ENCODE results near the gene MNAT1. TPM values are rescaled to one million over a fixed set of nuclear protein-coding genes. Genes with fewer than 3 reads are reported as not detected.
"Not testable (repeated sequence)": the region's sequence is repeated elsewhere in the genome, so short reads cannot be mapped to it uniquely, and the experiment has no call there.

MNAT1 gene
- total RNA-seq, 1 experiment from 2014 or later, result 95.7 TPM

DNA sequence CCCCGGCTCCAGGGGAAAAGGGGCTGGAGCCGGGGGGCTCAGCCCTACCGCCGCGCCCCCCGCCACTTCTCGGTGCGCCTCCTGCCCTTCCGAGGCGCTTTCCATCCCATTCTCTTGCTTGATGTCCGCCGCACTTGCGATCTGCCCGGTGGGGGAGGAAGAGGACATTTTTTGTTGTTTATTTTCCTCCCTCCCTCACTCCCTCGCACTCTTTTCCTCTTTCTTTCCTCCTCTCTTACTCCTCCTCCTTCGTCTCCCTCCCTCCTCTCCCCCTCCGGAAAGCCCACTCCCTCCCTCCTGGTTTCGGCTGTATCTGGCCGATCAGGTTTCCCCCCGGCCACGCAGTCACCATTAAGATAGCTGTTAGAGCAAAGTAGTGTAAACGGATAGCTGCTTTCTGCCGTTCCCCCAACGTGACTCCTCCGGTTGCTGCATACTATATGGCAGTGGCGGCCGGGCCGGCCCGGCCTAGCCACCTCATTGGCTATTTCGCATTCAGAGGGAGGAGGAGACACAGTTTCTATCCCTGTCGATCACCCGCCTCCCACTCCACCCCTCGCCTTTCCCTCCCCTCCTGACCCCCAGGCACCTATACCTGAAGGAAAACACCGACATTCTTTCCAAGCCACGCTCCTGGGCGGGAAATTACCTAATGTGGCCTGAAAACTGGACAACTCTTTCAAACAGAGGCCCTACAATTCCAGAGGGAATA is 10.5 kb upstream of the MNAT1 start, which contains the start of gene SIX4:
SIX4 (minus strand) TSS at position 445 of the 712 bp plus-strand sequence; CDS start at position 168, 277 bp downstream.
- Histone ChIP-seq H3K36me3 (ENCODE audit: low read depth, low read length) (peaks cover 12% of the 10 kb centered on the region), H3K9me2 (replicated peaks; ENCODE audit: low read length) (no peaks in the 10 kb centered on the region), H4K20me1 (ENCODE audit: low read length) (peaks cover 22% of the 10 kb centered on the region), H3K4me1 (ENCODE audit: insufficient read depth, low read length) (peaks cover 20% of the 10 kb centered on the region), H3K9me3 (ENCODE audit: low read length) (no peaks in the 10 kb centered on the region), H3K4me3 (ENCODE audit: low read length) (peak within 1 kb of the TSS; percentile 86), H2AFZ (ENCODE audit: low read length) (peak within 1 kb of the TSS; percentile 84), H3K9ac (ENCODE audit: low read length) (peak within 1 kb of the TSS; percentile 79), H3K4me2 (ENCODE audit: low read length) (peak within 1 kb of the TSS; percentile 87), H3K27me3 (ENCODE audit: low read length) (no peaks in the 10 kb centered on the region), H3F3A (ENCODE audit: low read length, unreplicated experiment) (no peaks in the 10 kb centered on the region), H3K27ac (ENCODE audit: low read length) (peak within 1 kb of the TSS; percentile 38), H3K79me2 (ENCODE audit: low read length) (peaks cover 49% of the 10 kb centered on the region)
- peak; percentile 98 for DNase-seq
- CTCF ChIA-PET, result interaction anchor here (0.6 to 1.6 kb wide), 6 partner anchors 10 to 529 kb away, joined by 3 to 10 read pairs (median 4); no protein-coding TSS in a partner anchor
- TF ChIP-seq EZH2 (IDR thresholded peaks at IDR 0.05; ENCODE audit: low read length, unreplicated experiment) (no peak), CTCF (conservative IDR thresholded peaks at IDR 0.05; ENCODE audit: low read depth, low read length) (no peak), EZH2phosphoT487 (IDR thresholded peaks at IDR 0.05; ENCODE audit: borderline replicate concordance, low read length) (no peak)
- ATAC-seq, result peak; percentile 70
- intact Hi-C loops (cut with micrococcal nuclease), result loop anchor here (1.0 to 5.0 kb wide), 12 partner anchors 10 to 528 kb away; partner anchors contain the start of genes MNAT1, SLC38A6 and TRMT5
- POLR2A ChIA-PET (ENCODE audit: unreplicated experiment), result interaction anchor here (0.6 to 1.0 kb wide), 3 partner anchors 53 to 99 kb away, joined by 3 to 5 read pairs (median 5); no protein-coding TSS in a partner anchor
- no TSS peak for BruUV-seq (replicated peaks)

GRCh38 chr14:60731291-60731690 is 3.3 kb upstream of the MNAT1 start:
- H3K4me3 ChIP-seq (ENCODE audit: low read length); ATAC-seq; H3K27me3 ChIP-seq (ENCODE audit: low read length); H3F3A ChIP-seq (ENCODE audit: low read length, unreplicated experiment); CTCF ChIA-PET; H3K4me2 ChIP-seq (ENCODE audit: low read length); H2AFZ ChIP-seq (ENCODE audit: low read length); BruUV-seq (replicated peaks); POLR2A ChIA-PET (ENCODE audit: unreplicated experiment); intact Hi-C loops (cut with micrococcal nuclease); H3K9me2 ChIP-seq (replicated peaks; ENCODE audit: low read length); H3K27ac ChIP-seq (ENCODE audit: low read length); DNase-seq; H4K20me1 ChIP-seq (ENCODE audit: low read length); H3K9ac ChIP-seq (ENCODE audit: low read length); H3K9me3 ChIP-seq (ENCODE audit: low read length); H3K36me3 ChIP-seq (ENCODE audit: low read depth, low read length): not testable (repeated sequence)
- Histone ChIP-seq H3K79me2 (ENCODE audit: low read length) (peaks cover 18% of the 10 kb centered on the region), H3K4me1 (ENCODE audit: insufficient read depth, low read length) (peaks cover 13% of the 10 kb centered on the region)

- intact Hi-C loops (cut with micrococcal nuclease), result no loop called here
- Histone ChIP-seq H3K4me2 (ENCODE audit: low read length) (no peak overlapping the region), H3K9ac (ENCODE audit: low read length) (no peak overlapping the region), H3K4me1 (ENCODE audit: insufficient read depth, low read length) (peaks cover 15% of the 10 kb centered on the region), H3K9me2 (replicated peaks; ENCODE audit: low read length) (no peaks in the 10 kb centered on the region), H3K27ac (ENCODE audit: low read length) (no peak overlapping the region), H3F3A (ENCODE audit: low read length, unreplicated experiment) (no peaks in the 10 kb centered on the region), H3K27me3 (ENCODE audit: low read length) (no peaks in the 10 kb centered on the region), H2AFZ (ENCODE audit: low read length) (no peak overlapping the region), H3K9me3 (ENCODE audit: low read length) (no peaks in the 10 kb centered on the region), H4K20me1 (ENCODE audit: low read length) (peaks cover 8% of the 10 kb centered on the region; the same call in 1 of the 2 replicates), H3K36me3 (ENCODE audit: low read depth, low read length) (no peaks in the 10 kb centered on the region), H3K4me3 (ENCODE audit: low read length) (no peak overlapping the region), H3K79me2 (ENCODE audit: low read length) (peaks cover 35% of the 10 kb centered on the region)
- TF ChIP-seq EZH2phosphoT487 (IDR thresholded peaks at IDR 0.05; ENCODE audit: borderline replicate concordance, low read length) (no peak), EZH2 (IDR thresholded peaks at IDR 0.05; ENCODE audit: low read length, unreplicated experiment) (no peak), CTCF (conservative IDR thresholded peaks at IDR 0.05; ENCODE audit: low read depth, low read length) (no peak)
- POLR2A ChIA-PET (ENCODE audit: unreplicated experiment), result no interaction called here
- ATAC-seq (no peak), DNase-seq (peak; percentile 26)
- CTCF ChIA-PET, result interaction anchor here (0.8 kb wide), 1 partner anchor 102 kb away, joined by 5 read pairs; no protein-coding TSS in a partner anchor
- BruUV-seq (replicated peaks), result no TSS peak
Observed at GRCh38 chr14:60732840-60733483, 1.6 kb upstream of the MNAT1 start.

Measured in PC-3 (cell line).